HG03469 (cell line): ENCODE data around the gene TMEM187.

ENCODE experiments used
- ATAC-seq: cut with Tn5 transposase; IDR thresholded peaks from one replicate; pipeline ENCODE4 v1.9.1; 2021; ENCODE audit warnings: mild to moderate bottlenecking, moderate library complexity, moderate number of reproducible peaks; ENCODE audit not compliant: unreplicated experiment

The TMEM187 gene, protein sequence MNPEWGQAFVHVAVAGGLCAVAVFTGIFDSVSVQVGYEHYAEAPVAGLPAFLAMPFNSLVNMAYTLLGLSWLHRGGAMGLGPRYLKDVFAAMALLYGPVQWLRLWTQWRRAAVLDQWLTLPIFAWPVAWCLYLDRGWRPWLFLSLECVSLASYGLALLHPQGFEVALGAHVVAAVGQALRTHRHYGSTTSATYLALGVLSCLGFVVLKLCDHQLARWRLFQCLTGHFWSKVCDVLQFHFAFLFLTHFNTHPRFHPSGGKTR

DNA sequence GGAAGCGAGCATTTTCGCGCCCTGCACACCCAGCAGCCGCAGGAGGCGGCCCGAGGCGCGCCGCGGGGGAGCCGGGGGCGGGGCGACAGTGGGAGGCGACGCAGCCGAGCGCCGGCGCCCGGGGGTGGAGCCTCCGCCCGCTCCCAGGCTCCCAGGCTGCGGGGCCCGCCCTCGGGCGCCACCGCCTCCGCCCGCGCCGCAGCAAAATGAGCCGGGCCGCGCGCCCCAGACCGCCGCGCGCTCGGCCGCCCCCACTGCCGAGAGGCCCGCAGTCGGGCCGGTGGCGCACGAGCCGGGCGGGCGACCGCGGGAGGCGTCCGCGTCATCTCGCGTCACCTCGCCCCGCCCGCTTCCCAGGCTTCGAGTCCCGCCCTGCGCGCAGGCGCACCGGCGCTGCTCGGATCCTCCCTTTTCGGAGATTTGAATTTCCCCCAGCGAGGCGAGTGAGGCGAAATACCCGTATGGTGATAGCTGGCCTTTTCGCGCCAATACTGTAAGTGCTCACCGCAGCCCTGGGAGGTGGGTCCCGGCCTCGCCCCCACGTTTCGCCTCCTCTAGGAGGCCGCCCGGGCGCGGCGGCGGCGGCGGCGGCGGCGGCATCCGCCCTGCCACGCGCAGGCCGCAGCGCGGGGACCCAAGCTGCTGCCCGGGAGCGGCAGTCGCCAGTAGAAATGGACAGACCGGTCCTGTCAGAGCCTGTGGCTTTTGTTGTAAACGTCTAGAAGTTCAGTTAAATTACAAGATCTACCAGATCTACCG is at the start of gene TMEM187:
Gene TMEM187 (plus strand): TSS at position 387 of the 759 bp plus-strand sequence. CDS start 9,309 bp downstream, outside the sequence.
- peak; percentile 28 for ATAC-seq

DNA sequence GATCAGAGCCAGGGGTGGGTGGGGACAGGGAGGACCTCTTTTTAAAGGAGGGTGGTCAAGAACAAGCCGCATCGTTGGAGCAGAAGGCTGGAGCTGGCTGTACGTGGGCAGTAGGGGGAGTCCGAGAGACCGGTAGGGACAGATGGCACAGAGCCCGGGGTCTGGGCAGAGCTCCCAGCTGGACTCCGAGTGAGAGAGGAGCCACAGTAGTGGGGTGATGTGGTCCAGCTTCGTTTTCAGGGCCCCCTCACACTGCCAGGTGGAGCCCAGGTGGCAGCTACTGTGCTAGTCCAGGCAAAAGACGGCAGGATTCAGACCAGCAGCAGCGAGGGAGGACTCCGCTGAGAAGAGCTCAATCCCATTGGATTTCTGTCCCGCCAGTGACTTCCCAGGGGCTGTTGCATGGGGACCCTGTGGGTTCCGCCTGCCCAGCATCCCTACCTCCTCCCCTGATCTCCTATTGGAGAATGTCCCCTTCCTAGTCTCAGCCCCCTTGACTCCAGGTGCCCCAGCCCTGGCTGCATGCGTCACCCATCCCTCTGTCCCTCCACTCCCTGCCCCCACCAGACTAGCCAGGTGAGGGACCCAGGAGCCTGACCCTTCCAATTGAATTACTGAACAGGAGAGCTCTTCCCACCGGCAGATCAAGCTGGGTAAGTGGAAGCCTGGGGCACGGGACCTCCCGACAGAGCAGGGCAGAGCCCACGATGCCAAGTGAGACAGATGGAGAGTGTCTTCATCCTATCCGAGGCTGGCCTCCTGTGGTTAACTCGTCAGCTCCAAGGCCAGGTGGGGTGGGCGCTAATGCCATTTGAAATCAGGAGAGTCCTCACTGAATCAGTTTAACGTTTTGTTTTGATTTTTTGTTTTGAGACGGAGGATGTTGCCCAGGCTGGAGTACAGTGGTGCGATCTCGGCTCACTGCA is 49.4 kb upstream of the TMEM187 start:
- no peak for ATAC-seq

DNA sequence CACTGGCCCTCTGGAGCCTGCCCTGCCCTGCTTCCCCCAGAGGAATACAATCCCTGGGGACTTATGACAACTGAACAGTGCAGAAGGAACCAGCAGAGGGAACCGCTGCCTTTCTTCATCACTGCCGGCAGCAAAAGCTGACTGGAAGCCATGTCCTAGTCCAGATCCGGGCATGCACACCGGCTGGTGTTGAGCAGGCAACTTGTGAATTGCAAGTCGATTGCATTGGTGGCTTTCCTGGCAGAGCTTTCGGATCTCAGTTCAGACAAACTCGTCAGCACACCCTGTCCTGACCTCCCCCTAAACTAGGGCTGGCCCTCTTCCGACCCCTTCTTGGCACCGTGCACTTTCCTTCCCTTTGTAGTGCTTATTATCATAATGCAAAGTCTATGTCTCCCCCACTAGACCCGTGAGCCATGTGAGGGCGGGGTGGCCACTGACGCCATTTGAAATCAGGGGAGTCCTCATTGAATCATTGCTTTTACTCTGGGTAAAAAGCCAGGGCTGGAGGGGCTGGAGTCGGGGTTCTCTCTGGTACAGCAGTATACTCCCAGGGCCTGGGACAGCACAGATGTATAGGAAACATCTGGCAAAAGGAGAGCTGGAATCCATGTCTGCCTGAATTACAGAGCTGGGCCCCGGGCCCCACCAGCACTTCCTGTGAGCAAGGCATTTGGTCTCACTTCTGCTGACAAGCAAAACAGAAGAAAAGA is 48.2 kb upstream of the TMEM187 start:
- no peak for ATAC-seq

DNA sequence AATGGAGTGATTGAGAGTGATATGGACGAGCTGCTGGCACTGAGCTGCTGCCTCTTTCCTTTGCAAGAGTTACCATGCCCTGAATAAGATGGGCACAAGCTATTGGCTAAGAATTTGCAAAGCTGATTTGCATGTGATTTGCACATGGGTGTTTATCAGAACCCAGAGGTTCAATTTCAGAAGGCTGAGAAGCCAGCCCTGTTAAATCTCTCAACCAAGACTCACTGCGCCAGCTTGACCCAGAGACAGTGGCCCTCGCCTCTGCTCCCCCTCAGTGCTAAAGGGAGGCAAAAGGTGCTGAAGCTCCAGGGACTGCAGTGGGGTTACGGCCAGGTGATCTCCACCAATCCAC is 47.2 kb upstream of the TMEM187 start:
- ATAC-seq = no peak

DNA sequence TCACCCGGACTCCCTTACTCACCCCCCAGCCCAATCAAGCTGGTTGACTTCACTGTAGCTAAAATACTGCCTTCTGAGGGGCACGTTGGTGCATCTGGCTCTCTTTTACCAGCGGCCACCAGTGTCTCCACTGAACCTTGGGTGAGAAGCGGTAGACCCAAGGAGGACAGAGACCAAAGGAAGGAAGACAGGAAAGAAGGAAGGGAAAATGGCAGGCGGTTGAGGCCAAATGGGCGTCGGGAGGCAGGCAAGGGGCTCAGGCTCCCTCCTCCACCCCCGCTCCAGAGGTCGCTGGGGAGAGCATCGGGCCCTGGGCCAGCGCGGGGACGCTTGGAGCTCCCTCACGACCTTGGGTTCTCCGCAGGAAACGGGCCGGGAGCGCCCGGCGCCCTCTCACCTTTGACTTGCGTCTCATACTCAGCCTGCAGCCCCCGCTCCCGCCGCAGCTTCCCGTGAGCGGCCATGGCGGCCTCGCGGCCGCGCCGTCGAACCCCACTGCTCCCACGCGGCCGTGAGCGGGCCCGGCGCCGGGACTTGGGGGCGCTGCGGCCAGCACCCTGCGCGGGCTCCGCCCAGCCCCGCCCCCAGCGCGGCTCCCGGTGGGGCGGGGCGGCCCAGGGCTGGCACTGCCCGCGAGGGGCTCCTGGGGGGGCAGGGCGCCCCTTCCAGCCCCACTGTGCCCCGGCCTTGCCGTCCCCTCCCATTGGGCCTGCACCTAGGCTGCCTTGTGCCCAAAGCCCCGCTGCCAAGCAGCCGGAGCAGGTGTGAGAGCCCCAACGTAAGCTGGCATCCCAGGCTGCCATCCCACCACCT is 46.6 kb upstream of the TMEM187 start, which contains the start of gene ARHGAP4:
Gene ARHGAP4 (minus strand): TSS at position 526 of the 813 bp plus-strand sequence. CDS start 62 bp downstream, at position 464.
- no peak for ATAC-seq

DNA sequence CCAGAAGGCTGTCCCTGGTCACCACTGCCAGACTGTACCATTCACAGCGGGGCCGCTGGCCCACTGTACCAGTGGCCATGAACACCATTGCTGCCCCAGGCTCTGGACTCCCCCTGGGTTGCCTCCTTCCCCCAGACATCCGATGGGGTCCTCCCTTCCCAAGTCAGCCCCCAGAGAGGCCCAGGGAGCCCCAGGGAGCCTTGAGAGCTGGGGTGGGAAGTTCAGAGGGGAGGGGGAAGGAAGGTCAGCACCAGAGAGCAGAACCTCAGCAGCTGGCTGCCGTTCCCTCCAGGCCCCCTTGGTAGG is 46.0 kb upstream of the TMEM187 start:
- no peak for ATAC-seq

DNA sequence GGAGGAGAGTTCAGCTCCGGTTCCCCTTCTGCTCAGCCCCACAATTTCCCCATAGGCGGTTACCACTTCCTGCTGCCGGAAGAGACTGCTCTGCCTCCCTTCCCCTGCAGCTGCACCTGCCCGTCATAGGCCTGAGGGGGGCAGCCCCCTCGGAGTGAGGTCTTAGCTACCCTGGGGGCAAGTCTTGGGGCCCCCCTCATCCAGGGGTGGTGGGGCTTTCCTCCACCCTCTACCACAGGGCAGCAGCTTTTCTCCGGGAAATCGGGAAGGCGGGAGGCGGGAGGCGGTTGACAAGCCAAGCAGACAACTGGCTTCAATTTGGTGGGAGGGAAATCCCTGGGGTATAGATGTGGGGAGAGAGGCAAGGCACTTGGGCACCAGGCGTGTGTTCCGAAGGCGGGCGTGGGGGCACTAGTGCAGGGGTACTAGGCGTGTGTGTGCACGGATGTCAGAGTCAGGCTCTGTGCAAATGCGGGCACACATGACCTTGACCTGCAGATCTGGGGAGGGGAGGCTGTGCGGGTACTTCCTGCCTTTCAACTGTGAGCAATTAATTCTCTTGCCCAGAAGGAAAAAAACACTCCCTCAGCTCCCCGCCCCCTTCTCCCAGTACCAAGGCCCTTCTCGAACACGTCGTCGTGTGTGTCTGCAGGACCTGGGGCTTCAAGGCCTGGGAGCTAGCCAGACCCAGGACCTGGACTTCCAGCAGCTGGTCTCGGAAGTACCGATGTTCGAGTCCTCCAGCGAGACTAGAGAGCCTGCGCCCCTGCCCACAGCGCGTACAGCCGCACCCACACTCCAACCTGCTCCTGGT is 45.5 kb upstream of the TMEM187 start:
- no peak for ATAC-seq

DNA sequence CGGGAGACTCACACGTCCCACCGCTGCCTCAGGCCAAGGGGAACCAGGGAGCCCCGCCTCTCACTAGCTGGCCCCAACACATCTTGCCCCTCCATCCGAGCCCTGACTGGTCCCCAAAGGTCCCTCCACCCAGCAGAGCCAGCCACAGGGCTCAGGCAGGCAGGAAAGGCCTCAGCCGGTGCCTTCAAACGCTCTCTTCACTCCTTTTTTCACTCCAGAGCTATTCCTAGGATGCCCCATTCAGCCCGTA is 45.0 kb upstream of the TMEM187 start:
- ATAC-seq = no peak

DNA sequence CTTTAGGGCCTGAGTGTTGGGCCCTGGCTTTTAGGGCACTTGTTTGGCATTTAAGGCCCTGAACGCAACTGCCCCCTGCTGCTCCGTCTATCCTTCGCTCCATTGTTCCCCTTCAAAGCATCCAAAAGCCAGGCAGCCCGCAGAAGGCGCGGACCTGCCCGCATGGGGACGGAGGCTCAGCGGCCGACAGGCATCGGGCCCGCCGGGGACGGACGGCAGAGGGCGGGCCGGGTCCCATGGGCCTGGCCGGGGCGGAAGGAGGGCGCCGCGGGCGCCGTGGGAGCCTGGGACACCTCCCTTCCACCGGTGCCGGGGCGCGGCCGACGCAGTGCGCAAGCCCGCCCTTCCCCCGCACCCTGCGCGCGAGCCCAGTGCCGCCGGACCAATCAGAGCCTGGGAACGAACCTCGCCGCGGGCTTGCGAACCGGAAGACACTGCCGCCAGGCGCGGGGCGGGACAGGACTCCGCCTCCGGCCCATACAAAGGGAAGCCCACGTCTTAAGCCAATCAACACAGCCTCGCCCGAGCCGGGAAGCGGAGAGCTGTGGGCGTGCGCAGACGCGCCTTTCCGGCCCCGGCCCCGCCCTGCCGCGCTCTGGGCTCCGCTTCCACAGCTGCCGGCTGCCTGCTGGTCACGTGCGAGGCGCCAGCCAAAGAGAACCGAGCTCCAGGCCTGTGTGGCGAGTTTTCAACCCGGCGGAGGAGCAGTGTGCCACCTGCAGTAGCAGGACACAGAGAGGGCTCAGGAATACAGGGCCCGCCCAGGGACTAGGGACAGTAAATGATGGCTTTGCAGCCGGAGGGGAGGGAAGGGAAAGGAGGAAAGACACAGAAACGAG is 44.4 kb upstream of the TMEM187 start:
- peak; percentile 66 for ATAC-seq

DNA sequence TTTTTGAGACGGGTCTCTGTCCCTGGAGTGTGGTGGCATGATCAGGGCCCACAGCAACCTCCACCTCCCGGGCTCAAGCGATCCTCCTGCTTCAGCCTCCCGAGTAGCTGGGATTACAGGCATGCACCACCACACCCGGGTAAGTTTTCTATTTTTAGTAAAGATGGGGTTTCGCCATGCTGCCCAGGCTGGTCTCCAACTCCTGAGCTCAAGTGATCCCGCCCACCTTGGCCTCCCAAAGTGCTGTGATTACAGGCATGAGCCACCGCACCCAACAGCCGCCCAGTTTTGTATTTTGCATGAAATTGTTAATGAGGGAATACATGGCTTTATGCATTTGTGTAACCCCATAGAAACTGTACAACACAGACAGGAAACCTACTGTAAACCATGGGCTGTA is 43.7 kb upstream of the TMEM187 start:
- no peak for ATAC-seq

DNA sequence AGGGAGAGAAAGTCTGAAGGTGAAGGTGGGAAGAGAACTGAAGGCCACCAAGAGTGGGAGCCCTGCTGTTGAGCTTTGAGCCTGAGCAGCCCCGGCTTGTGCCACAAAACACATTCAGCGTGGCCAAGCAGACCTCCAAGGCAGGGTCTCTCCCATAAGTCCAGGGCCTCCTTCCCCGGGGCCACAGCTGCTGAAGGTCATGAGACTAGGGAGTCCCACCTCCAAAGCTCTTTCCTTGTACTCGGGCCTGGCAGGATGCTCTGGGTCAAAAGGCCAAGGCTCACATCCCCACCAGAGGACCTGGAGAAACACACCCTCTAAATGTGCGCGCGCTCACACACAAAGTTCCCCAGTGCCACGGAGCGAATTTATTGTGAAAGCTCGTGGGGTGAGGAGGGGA is 43.0 kb upstream of the TMEM187 start:
- no peak for ATAC-seq

DNA sequence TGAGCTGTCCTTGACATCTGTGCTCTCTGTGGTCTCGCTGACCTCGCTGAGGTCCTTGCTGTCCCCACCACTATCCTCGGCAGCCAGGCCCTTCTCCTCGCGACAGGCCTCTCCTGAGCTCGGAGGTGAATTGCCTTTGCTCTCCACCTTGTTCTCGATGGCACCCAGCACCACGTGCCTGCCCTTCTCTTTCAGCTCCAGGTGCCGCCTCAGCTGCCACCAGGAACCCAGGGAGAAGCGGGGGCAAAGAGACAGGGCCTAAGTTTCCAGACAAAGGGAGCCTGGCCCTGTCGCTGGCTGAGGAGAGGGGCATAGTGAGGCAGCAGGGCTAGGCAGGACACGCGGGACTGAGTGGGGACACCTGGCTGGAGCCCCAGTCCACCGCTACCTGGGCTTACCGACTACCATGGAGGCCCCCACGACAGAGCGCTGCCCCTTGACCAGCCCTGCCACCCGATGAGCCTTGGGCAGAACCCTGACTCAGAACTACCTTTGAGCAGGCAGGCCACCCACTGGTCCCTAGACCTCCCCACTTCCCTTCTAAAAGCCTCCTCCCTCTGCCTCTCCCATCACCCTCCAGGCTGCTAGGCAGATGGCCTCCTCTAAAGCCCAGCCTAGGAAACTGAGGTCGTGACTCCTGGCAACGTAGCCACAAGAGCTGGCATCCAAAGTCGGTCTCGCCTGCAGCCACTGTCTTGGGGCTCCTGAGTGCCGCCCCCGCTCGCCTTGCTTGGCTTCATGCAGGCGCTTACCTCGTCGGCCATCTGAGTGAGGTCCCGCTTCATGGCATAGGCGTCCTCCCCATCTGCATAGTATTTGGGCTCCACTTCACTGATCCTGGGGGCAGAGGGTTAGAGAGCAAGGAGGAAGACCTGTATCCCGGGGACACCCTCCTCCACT is 42.3 kb upstream of the TMEM187 start:
- ATAC-seq = no peak

DNA sequence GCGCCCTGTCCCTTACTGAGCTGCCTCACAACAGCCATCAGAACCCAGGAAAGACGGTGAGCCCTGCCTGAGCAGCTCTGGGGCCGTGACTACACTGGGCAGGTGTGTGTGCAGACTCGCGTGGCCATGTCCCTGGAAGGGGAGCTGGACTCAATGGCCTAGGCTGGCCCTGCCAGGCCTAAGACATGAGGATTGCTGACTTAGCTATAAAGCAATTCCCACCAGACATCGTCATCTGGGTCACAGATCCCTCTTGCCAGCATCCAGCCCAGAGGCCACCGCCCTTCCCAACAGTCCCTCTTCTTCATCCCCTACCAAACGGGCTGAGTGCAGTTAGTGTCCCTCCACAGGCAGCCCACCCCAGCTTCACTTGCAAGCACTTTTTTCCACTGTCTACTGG is 41.4 kb upstream of the TMEM187 start:
- no peak for ATAC-seq

DNA sequence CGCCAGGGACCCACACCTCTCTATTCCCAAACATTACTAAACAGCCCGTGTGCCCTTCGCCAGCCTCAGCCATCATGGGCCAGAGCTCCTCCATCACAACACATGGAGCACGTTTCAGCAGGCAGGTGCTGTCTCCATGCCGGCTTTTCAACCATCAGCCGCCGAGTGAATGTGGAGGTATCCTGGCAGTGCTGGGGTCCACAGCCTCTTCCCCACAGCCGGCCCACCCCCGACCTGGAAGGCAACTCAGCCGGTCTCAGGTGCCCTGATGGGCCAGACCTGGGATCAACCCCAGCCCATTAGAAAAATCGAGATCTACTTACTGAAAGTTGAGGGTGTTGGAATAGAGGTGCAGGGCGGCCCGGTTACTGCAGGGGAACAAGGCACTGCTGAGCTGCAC is 40.8 kb upstream of the TMEM187 start:
- ATAC-seq = no peak

DNA sequence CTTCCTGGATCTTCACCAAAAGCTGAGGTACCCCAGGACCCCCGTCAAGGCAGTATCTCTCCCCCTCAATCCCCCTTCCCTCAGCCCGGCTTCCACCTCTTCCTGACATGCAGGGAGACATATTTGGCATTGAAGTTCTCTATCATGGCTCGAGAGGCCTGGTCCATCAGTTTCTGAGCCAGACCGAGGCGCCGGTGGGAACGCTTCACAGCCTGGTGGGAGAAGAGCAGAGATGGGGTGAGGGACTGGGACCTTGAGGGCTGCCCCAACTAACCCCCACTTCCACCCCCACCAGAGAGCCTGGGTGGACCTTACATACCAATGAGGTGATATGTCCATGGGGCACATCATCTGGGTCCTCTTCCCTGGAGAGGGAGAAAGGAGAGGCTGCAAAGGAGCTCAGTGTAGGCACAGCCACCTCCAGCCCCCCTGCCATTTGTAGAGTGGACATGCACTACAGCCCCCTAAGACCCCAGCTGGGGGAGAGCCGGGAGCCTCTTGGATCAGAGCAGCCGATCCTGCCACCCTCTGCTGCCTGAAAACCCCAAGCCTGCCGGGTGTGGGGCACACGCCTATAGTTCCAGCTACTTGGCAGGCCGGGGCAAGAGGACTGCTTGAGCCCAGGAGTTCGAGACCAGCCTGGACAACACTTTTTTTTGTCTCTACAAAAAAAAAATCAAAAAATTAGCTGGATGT is 40.2 kb upstream of the TMEM187 start:
- no peak for ATAC-seq

DNA sequence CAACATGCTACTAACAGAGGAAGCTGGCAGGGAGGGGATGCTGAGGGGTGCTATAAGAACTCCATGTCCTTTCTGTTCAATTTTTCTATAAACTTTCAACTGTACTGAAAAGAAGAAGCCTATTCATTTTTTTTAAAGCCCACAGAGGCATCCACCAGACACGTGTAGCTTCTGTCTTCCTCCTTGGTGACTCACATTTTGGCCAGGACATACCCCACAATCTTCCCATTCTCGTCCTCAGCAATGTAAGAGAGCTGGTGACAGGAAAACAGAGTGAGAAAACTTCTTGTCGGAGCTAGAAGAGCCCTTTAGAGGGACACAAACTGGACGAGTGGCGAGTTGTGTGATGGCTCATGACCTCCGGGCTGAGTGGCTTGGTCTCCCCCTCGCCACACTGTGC is 38.8 kb upstream of the TMEM187 start:
- no peak for ATAC-seq

DNA sequence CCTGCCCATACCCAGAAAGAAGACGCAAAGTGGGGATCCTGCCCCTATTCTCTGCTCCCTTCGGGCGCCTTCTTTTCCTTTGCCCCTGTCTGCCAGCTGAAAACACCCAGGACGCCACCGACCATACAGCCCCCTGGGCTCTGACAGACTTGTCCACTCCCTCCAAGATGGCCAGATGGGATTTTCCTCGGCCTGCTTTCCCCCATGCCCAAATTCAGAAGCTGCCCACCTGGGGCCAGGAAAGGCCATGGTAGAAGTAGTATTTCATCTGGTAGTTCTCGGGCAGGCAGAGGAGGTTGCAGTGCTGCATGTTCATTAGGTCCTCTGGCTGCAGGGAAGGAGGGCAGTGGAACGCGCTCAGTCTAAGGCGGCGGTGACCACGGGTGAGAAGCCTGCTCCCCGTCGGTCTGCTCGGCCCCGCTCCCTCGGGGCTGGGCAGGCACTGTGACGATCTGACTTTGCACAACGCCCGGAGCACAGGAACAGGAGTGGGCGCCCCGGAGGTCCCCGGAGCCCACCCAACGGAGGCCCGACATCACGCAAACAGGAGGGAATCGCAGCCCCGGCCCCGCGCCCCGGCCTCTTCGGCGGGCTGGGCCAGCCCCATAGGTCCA is 38.3 kb upstream of the TMEM187 start:
- ATAC-seq = no peak
